ENCODE measurements around the gene TTI1. TPM values are rescaled to one million over a fixed set of nuclear protein-coding genes. Genes with fewer than 3 reads are reported as not detected.

Gene TTI1
- polyA plus RNA-seq, 3 donors: 6.4 to 9.1 (median 8.8) TPM

- peak overlapping the region in 6 of 7 donors; percentile 24 to 75 (median 52) for H3K27ac Mint-ChIP-seq
- Histone ChIP-seq H3K4me3 (replicated peaks in 1 of 3; ENCODE audit: low read depth in 2 of 3, low read length in 3 of 3) (no peak overlapping the region), H3K27me3 (ENCODE audit: control insufficient read depth in 2 of 2, insufficient read depth in 2 of 2, low read length in 2 of 2) (no peaks in the 10 kb centered on the region), H3K9me3 (replicated peaks in 1 of 2; ENCODE audit: control insufficient read depth in 1 of 2, insufficient read depth in 1 of 2, low read length in 2 of 2) (no peaks in the 10 kb centered on the region), H4K20me1 (ENCODE audit: insufficient read depth, low read length) (peaks cover 3% of the 10 kb centered on the region), H2AFZ (ENCODE audit: insufficient read depth, low read depth, low read length, poor library complexity, severe bottlenecking) (no peak overlapping the region), H3K4me2 (replicated peaks; ENCODE audit: extremely low read depth, low read length, poor library complexity, severe bottlenecking) (no peak overlapping the region), H3K4me1 (ENCODE audit: control insufficient read depth in 1 of 2, insufficient read depth in 2 of 2, low read length in 2 of 2) (peaks cover 16 to 17% of the 10 kb centered on the region in 2 donors), H3K9ac (ENCODE audit: insufficient read depth, low read length, poor library complexity, severe bottlenecking) (no peak overlapping the region), H3K36me3 (replicated peaks in 1 of 2; ENCODE audit: control insufficient read depth in 1 of 2, insufficient read depth in 2 of 2, low read length in 2 of 2) (peaks cover 0 to 15% of the 10 kb centered on the region in 2 donors), H3K79me2 (ENCODE audit: insufficient read depth, low read length) (peaks cover 91% of the 10 kb centered on the region), H3K27ac (ENCODE audit: low read depth in 1 of 2, low read length in 2 of 2) (peak overlapping the region in 1 of 2 donors; percentile 18)
- H3K27me3 Mint-ChIP-seq (ENCODE audit: low read depth in 3 of 3): no peaks in the 10 kb centered on the region
- WGBS (ENCODE audit: insufficient coverage): no CpG with 5 or more reads among the region's 5 CpGs
- peaks cover 0 to 2% (median 0%) of the 10 kb centered on the region in 7 donors for H3K9me3 Mint-ChIP-seq
- intact Hi-C loops (cut with micrococcal nuclease): no loop called here
- no peak overlapping the region for H3K4me3 Mint-ChIP-seq
- peaks cover 23% of the 10 kb centered on the region for H3K4me1 Mint-ChIP-seq
- TF ChIP-seq, protein P1, sequence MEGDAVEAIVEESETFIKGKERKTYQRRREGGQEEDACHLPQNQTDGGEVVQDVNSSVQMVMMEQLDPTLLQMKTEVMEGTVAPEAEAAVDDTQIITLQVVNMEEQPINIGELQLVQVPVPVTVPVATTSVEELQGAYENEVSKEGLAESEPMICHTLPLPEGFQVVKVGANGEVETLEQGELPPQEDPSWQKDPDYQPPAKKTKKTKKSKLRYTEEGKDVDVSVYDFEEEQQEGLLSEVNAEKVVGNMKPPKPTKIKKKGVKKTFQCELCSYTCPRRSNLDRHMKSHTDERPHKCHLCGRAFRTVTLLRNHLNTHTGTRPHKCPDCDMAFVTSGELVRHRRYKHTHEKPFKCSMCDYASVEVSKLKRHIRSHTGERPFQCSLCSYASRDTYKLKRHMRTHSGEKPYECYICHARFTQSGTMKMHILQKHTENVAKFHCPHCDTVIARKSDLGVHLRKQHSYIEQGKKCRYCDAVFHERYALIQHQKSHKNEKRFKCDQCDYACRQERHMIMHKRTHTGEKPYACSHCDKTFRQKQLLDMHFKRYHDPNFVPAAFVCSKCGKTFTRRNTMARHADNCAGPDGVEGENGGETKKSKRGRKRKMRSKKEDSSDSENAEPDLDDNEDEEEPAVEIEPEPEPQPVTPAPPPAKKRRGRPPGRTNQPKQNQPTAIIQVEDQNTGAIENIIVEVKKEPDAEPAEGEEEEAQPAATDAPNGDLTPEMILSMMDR (IDR thresholded peaks at IDR 0.05): no peak
- peaks cover 18 to 22% of the 10 kb centered on the region in 2 donors for H3K36me3 Mint-ChIP-seq
- no peak for DNase-seq
These were observed 8.8 kb downstream of the TTI1 start for GRCh38 chr20:38024496-38024895.

DNA sequence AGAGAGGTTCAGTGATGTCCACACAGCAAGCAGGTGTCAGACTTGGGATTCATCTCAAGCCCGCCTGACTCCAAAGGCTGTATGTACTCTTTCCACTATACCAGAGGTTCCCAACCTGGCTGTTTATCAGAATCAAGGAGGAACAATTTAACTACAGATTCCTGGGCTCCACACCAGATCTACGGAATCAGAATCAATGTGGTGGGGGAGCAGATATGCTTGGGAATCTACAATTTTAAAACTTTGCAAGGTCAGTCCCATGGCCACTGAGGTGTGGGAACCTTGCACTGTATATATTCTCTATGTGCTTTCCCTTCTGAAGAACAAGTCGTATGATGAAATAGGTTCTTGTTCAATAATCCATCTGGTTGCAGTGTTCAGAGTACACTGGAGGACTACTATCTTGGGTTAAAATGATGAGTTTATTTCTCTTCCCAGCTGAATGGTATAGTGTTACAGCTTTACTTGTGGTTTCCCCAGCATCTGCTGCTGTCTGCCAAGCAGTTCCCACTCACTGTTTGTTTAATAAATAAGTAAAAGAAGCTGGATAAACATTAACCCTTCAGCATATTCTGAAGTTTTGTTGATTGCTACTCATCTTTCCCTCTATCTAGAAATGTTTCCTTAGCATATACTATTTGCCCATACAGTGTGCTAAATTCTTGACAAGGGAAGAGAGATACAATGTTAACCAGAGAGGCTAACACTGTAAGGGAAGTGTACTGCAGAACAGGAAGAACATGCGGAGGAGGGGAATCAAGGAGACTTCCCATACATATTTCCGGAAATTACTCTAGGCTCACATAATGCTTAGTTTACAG is 9.9 kb downstream of the TTI1 start:
- H3K4me1 ChIP-seq (ENCODE audit: control insufficient read depth in 1 of 2, insufficient read depth in 2 of 2, low read length in 2 of 2): peaks cover 16 to 17% of the 10 kb centered on the region in 2 donors
- peak overlapping the region; percentile 26 for H2AFZ ChIP-seq (ENCODE audit: insufficient read depth, low read depth, low read length, poor library complexity, severe bottlenecking)
- peak overlapping the region in 1 of 2 donors; percentile 61 for H3K4me3 Mint-ChIP-seq
- H3K27me3 ChIP-seq (ENCODE audit: control insufficient read depth in 2 of 2, insufficient read depth in 2 of 2, low read length in 2 of 2): no peaks in the 10 kb centered on the region
- 100% methylated on average over 1 of the region's 5 CpGs for WGBS (ENCODE audit: insufficient coverage)
- peaks cover 28 to 30% of the 10 kb centered on the region in 2 donors for H3K36me3 Mint-ChIP-seq
- peaks cover 14% of the 10 kb centered on the region for H3K4me1 Mint-ChIP-seq
- H3K4me3 ChIP-seq (replicated peaks in 1 of 3; ENCODE audit: low read depth in 2 of 3, low read length in 3 of 3): peak overlapping the region in 1 of 3 experiments; percentile 43
- H3K9ac ChIP-seq (ENCODE audit: insufficient read depth, low read length, poor library complexity, severe bottlenecking): no peak overlapping the region
- TF ChIP-seq, protein P1 (IDR thresholded peaks at IDR 0.05): no peak
- intact Hi-C loops (cut with micrococcal nuclease): no loop called here
- no peaks in the 10 kb centered on the region for H3K27me3 Mint-ChIP-seq (ENCODE audit: low read depth in 3 of 3)
- H3K9me3 Mint-ChIP-seq: peaks cover 2 to 11% (median 6%) of the 10 kb centered on the region in 7 donors
- H3K27ac ChIP-seq (ENCODE audit: low read depth in 1 of 2, low read length in 2 of 2): peak overlapping the region in 1 of 2 donors; percentile 18
- peaks cover 5 to 6% of the 10 kb centered on the region in 2 donors for H3K9me3 ChIP-seq (replicated peaks in 1 of 2; ENCODE audit: control insufficient read depth in 1 of 2, insufficient read depth in 1 of 2, low read length in 2 of 2)
- H3K27ac Mint-ChIP-seq: peak overlapping the region in 4 of 7 donors; percentile 40 to 70 (median 65)
- H4K20me1 ChIP-seq (ENCODE audit: insufficient read depth, low read length): peaks cover 3% of the 10 kb centered on the region
- DNase-seq: peak in 2 of 3 donors; percentile 23 to 43
- peaks cover 7 to 26% of the 10 kb centered on the region in 2 donors for H3K36me3 ChIP-seq (replicated peaks in 1 of 2; ENCODE audit: control insufficient read depth in 1 of 2, insufficient read depth in 2 of 2, low read length in 2 of 2)
- H3K4me2 ChIP-seq (replicated peaks; ENCODE audit: extremely low read depth, low read length, poor library complexity, severe bottlenecking): peak overlapping the region; percentile 55
- H3K79me2 ChIP-seq (ENCODE audit: insufficient read depth, low read length): peaks cover 91% of the 10 kb centered on the region
